ENCODE results near the gene MGLL. TPM values are rescaled to one million over a fixed set of nuclear protein-coding genes. Genes with fewer than 3 reads are reported as not detected.
A peak's percentile ranks its signal among the peaks of the same experiment; 100 is the strongest.

MGLL gene
- total and polyA plus RNA-seq, 7 donors: 24.7 to 220 (median 46.8) TPM

- Histone ChIP-seq H3K27ac (peak overlapping the region in 1 of 4 donors; percentile 16), H3K27me3 (no peaks in the 10 kb centered on the region), H3K9me3 (no peaks in the 10 kb centered on the region), H3K36me3 (peaks cover 0 to 7% (median 0%) of the 10 kb centered on the region in 4 donors), H3K4me1 (peaks cover 0 to 40% (median 19%) of the 10 kb centered on the region in 4 donors), H3K4me3 (no peak overlapping the region)
- TF ChIP-seq EP300 (IDR thresholded peaks at IDR 0.05) (no peak), POLR2A (IDR thresholded peaks at IDR 0.05) (no peak), POLR2AphosphoS5 (IDR thresholded peaks at IDR 0.05) (no peak)
- intact Hi-C loops (cut with DNase I): no loop called here
- DNase-seq: no peak
- 57 to 84% methylated on average over 2 of the region's 2 CpGs for WGBS, 2 donors
Observed at GRCh38 chr3:127800508-127800907, 21.8 kb downstream of the MGLL start.

GRCh38 chr3:127799476-127800222 lies 22.7 kb downstream of the MGLL start:
- no peak overlapping the region for H3K4me3 ChIP-seq
- intact Hi-C loops (cut with DNase I): no loop called here
- peak overlapping the region in 2 of 4 donors; percentile 16 to 29 for H3K27ac ChIP-seq
- TF ChIP-seq POLR2A (IDR thresholded peaks at IDR 0.05) (no peak), CTCF (IDR thresholded peaks at IDR 0.05) (no peak), POLR2AphosphoS5 (IDR thresholded peaks at IDR 0.05) (no peak), EP300 (IDR thresholded peaks at IDR 0.05) (no peak)
- no peak for DNase-seq
- no peaks in the 10 kb centered on the region for H3K9me3 ChIP-seq
- peaks cover 0 to 32% (median 13%) of the 10 kb centered on the region in 4 donors for H3K4me1 ChIP-seq
- WGBS, 2 donors: 72 to 74% methylated on average over 6 of the region's 6 CpGs
- H3K36me3 ChIP-seq: peaks cover 0 to 7% (median 0%) of the 10 kb centered on the region in 4 donors
- H3K27me3 ChIP-seq: no peaks in the 10 kb centered on the region

- 85 to 88% methylated on average over 4 of the region's 4 CpGs for WGBS, 2 donors
- Histone ChIP-seq H3K36me3 (peaks cover 0 to 7% (median 0%) of the 10 kb centered on the region in 4 donors), H3K9me3 (no peaks in the 10 kb centered on the region), H3K4me3 (no peak overlapping the region), H3K4me1 (peaks cover 0 to 25% (median 10%) of the 10 kb centered on the region in 4 donors), H3K27ac (peak overlapping the region in 1 of 4 donors; percentile 5), H3K27me3 (no peaks in the 10 kb centered on the region)
- intact Hi-C loops (cut with DNase I): no loop called here
- no peak for DNase-seq
- no peak for TF ChIP-seq CTCF (IDR thresholded peaks at IDR 0.05)
- no peak for TF ChIP-seq POLR2AphosphoS5 (IDR thresholded peaks at IDR 0.05)
- TF ChIP-seq EP300 (IDR thresholded peaks at IDR 0.05): no peak
- TF ChIP-seq POLR2A (IDR thresholded peaks at IDR 0.05): no peak
Observed at GRCh38 chr3:127798716-127799115, 23.6 kb downstream of the MGLL start.

GRCh38 chr3:127796831-127797150 lies 25.5 kb downstream of the MGLL start:
- Histone ChIP-seq H3K27me3 (no peaks in the 10 kb centered on the region), H3K36me3 (peaks cover 0 to 7% (median 0%) of the 10 kb centered on the region in 4 donors), H3K9me3 (no peaks in the 10 kb centered on the region), H3K27ac (peak overlapping the region in 2 of 4 donors; percentile 0 to 33), H3K4me1 (peaks cover 0 to 41% (median 27%) of the 10 kb centered on the region in 4 donors), H3K4me3 (no peak overlapping the region)
- intact Hi-C loops (cut with DNase I): no loop called here
- DNase-seq: no peak
- TF ChIP-seq POLR2AphosphoS5 (IDR thresholded peaks at IDR 0.05): no peak
- 91 to 92% methylated on average over 8 of the region's 8 CpGs for WGBS, 2 donors

GRCh38 chr3:127796045-127796830 lies 26.1 kb downstream of the MGLL start:
- Histone ChIP-seq H3K4me3 (no peak overlapping the region), H3K36me3 (peaks cover 0 to 7% (median 0%) of the 10 kb centered on the region in 4 donors), H3K27me3 (no peaks in the 10 kb centered on the region), H3K9me3 (no peaks in the 10 kb centered on the region), H3K27ac (peak overlapping the region in 2 of 4 donors; percentile 0 to 33), H3K4me1 (peaks cover 0 to 46% (median 33%) of the 10 kb centered on the region in 4 donors)
- intact Hi-C loops (cut with DNase I): no loop called here
- 90 to 95% methylated on average over 7 of the region's 7 CpGs for WGBS, 2 donors
- DNase-seq: no peak
- TF ChIP-seq POLR2AphosphoS5 (IDR thresholded peaks at IDR 0.05): no peak
- TF ChIP-seq POLR2A (IDR thresholded peaks at IDR 0.05): no peak

GRCh38 chr3:127794972-127795371 lies 27.3 kb downstream of the MGLL start:
- TF ChIP-seq POLR2A (IDR thresholded peaks at IDR 0.05): no peak
- no peak for TF ChIP-seq CTCF (IDR thresholded peaks at IDR 0.05)
- no peak for TF ChIP-seq EP300 (IDR thresholded peaks at IDR 0.05)
- no peak for TF ChIP-seq POLR2AphosphoS5 (IDR thresholded peaks at IDR 0.05)
- H3K9me3 ChIP-seq: no peaks in the 10 kb centered on the region
- no peak overlapping the region for H3K27ac ChIP-seq
- peaks cover 0 to 7% (median 0%) of the 10 kb centered on the region in 4 donors for H3K36me3 ChIP-seq
- no peak overlapping the region for H3K4me3 ChIP-seq
- DNase-seq: no peak
- intact Hi-C loops (cut with DNase I): no loop called here
- H3K27me3 ChIP-seq: no peaks in the 10 kb centered on the region
- whole genome bisulfite sequencing, 2 donors: 97 to 98% methylated on average over 2 of the region's 2 CpGs
- H3K4me1 ChIP-seq: peaks cover 0 to 53% (median 40%) of the 10 kb centered on the region in 4 donors
